Stomach (tissue), 4 donors: ENCODE measurements around the gene DUSP12.

Source experiments
- CTCF ChIP-seq, 7 experiments: fragments of 450-650 bp in 4 of 7; fragments of 200-600 bp in 3 of 7; sonication (generic) in 3 of 7; IDR thresholded peaks; one replicate each; pipeline ENCODE4 v1.5.1; 2016 to 2019; ENCODE audit warnings: antibody characterized with exemption in 7 of 7, control low read depth in 2 of 7, mild to moderate bottlenecking in 1 of 7
- POLR2A ChIP-seq, 4 donors: fragments of 450-650 bp; IDR thresholded peaks; one replicate each; pipeline ENCODE4 v1.6.1; 2016; ENCODE audit warnings: antibody characterized with exemption in 4 of 4, control low read depth in 2 of 4, mild to moderate bottlenecking in 1 of 4, moderate library complexity in 1 of 4

- no peak for TF ChIP-seq CTCF (IDR thresholded peaks at IDR 0.05)
- TF ChIP-seq POLR2A (IDR thresholded peaks at IDR 0.05) = no peak
Measured at GRCh38 chr1:161739865-161740566, 9.6 kb upstream of the DUSP12 start.
